Ishikawa (cell line): ENCODE data around the gene TRPV2.

Experiments
- CEBPB ChIP-seq: IDR thresholded peaks from 2 replicates; pipeline ENCODE4 v1.6.1; 2012
- CREB1 ChIP-seq: IDR thresholded peaks from 2 replicates; pipeline ENCODE4 v1.6.1; 2012; ENCODE audit warnings: low read depth
- EGR1 ChIP-seq: IDR thresholded peaks from 2 replicates; pipeline ENCODE4 v1.6.1; 2012
- EP300 ChIP-seq: IDR thresholded peaks from 2 replicates; pipeline ENCODE4 v1.6.1; 2012; ENCODE audit warnings: borderline replicate concordance
- FOXM1 ChIP-seq: IDR thresholded peaks from 2 replicates; pipeline ENCODE4 v1.6.1; 2012; ENCODE audit warnings: low read depth, borderline replicate concordance
- NFIC ChIP-seq: IDR thresholded peaks from 2 replicates; pipeline ENCODE4 v1.6.1; 2012
- RAD21 ChIP-seq: IDR thresholded peaks from 2 replicates; pipeline ENCODE4 v1.6.1; 2012; ENCODE audit warnings: low read depth
- TAF1 ChIP-seq: IDR thresholded peaks from 2 replicates; pipeline ENCODE4 v1.6.1; 2012; ENCODE audit warnings: low read depth, mild to moderate bottlenecking
- TCF12 ChIP-seq: IDR thresholded peaks from 2 replicates; pipeline ENCODE4 v1.6.1; 2012; ENCODE audit warnings: low read depth
- TEAD4 ChIP-seq: IDR thresholded peaks from 2 replicates; pipeline ENCODE4 v1.6.1; 2012
- YY1 ChIP-seq: IDR thresholded peaks from 2 replicates; pipeline ENCODE4 v1.6.1; 2012; ENCODE audit warnings: low read depth
- ZBTB7A ChIP-seq: IDR thresholded peaks from 2 replicates; pipeline ENCODE4 v1.6.1; 2012; ENCODE audit warnings: low read depth
- TF ChIP-seq, protein P1 (sequence below): IDR thresholded peaks from 2 replicates; pipeline ENCODE4 v1.6.1; 2012; ENCODE audit warnings: low read depth, mild to moderate bottlenecking
- TF ChIP-seq, protein P2 (sequence below): IDR thresholded peaks from 2 replicates; pipeline ENCODE4 v1.6.1; 2012
- TF ChIP-seq, protein P3 (sequence below): IDR thresholded peaks from 2 replicates; pipeline ENCODE4 v1.6.1; 2012

Gene TRPV2

DNA sequence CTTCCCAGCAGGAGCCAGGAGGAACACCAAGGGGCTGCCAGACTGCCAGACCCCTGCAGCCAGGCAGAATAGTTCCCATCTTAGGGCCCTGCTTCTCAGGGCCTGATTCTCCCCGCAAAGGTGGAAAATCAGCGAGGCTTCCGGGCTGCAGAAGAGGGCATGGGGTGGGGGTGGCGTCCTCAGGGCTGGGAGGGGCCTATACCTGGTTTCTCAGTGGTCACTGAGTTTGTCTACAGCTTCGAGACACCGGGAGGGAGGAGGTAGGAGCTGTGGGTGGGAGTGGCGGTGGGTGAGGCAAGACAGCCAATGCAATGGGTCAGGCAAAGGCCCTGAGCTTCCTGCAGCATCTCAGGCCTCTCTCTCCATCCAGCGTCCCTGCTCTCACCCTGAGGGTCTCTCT, 62.3 kb downstream of the TRPV2 start:
- TF ChIP-seq, protein P1, sequence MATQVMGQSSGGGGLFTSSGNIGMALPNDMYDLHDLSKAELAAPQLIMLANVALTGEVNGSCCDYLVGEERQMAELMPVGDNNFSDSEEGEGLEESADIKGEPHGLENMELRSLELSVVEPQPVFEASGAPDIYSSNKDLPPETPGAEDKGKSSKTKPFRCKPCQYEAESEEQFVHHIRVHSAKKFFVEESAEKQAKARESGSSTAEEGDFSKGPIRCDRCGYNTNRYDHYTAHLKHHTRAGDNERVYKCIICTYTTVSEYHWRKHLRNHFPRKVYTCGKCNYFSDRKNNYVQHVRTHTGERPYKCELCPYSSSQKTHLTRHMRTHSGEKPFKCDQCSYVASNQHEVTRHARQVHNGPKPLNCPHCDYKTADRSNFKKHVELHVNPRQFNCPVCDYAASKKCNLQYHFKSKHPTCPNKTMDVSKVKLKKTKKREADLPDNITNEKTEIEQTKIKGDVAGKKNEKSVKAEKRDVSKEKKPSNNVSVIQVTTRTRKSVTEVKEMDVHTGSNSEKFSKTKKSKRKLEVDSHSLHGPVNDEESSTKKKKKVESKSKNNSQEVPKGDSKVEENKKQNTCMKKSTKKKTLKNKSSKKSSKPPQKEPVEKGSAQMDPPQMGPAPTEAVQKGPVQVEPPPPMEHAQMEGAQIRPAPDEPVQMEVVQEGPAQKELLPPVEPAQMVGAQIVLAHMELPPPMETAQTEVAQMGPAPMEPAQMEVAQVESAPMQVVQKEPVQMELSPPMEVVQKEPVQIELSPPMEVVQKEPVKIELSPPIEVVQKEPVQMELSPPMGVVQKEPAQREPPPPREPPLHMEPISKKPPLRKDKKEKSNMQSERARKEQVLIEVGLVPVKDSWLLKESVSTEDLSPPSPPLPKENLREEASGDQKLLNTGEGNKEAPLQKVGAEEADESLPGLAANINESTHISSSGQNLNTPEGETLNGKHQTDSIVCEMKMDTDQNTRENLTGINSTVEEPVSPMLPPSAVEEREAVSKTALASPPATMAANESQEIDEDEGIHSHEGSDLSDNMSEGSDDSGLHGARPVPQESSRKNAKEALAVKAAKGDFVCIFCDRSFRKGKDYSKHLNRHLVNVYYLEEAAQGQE = no peak
- TF ChIP-seq EGR1 = no peak
- no peak for TF ChIP-seq TCF12

DNA sequence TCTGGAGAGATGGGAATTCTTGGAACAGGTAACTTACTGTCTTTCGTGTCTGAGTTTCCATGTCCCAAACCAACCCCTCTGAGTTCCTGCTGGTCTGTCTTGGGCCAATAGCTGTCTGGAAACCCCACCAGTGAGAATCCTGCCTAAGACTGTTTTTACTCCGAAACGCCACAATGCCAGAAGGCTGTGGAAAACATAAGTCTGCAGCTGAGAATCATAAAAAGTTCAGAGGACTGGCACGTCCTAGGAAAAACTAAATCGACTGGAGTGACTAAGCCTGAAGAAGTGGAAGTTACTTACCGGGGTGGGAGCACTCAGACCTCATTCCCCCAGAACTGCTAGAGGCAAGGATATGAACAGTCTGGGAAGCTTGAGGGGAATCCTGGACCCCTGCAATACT, 63.3 kb downstream of the TRPV2 start:
- no peak for TF ChIP-seq ZBTB7A
- TF ChIP-seq TAF1 = no peak
- no peak for TF ChIP-seq NFIC
- TF ChIP-seq CREB1 = no peak
- no peak for TF ChIP-seq FOXM1
- TF ChIP-seq EP300 = no peak
- TF ChIP-seq, protein P1 = no peak
- TF ChIP-seq, protein P2, sequence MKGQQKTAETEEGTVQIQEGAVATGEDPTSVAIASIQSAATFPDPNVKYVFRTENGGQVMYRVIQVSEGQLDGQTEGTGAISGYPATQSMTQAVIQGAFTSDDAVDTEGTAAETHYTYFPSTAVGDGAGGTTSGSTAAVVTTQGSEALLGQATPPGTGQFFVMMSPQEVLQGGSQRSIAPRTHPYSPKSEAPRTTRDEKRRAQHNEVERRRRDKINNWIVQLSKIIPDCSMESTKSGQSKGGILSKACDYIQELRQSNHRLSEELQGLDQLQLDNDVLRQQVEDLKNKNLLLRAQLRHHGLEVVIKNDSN = no peak
- TF ChIP-seq, protein P3, sequence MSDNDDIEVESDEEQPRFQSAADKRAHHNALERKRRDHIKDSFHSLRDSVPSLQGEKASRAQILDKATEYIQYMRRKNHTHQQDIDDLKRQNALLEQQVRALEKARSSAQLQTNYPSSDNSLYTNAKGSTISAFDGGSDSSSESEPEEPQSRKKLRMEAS = no peak
- no peak for TF ChIP-seq CEBPB
- TF ChIP-seq TCF12 = no peak
- no peak for TF ChIP-seq EGR1
- no peak for TF ChIP-seq TEAD4
- TF ChIP-seq RAD21 = no peak
- no peak for TF ChIP-seq YY1

GRCh38 chr17:16479264-16479663, 63.9 kb downstream of the TRPV2 start:
- TF ChIP-seq, protein P1 = no peak
- TF ChIP-seq TAF1 (no peak), FOXM1 (no peak), EP300 (no peak), YY1 (no peak), EGR1 (no peak), CEBPB (no peak), TCF12 (no peak), RAD21 (no peak)
- TF ChIP-seq, protein P2 = no peak
- TF ChIP-seq, protein P3 = no peak

GRCh38 chr17:16480995-16481394, 65.6 kb downstream of the TRPV2 start:
- TF ChIP-seq YY1 = no peak
- TF ChIP-seq ZBTB7A = no peak
- no peak for TF ChIP-seq CEBPB
- TF ChIP-seq, protein P3 = no peak
- no peak for TF ChIP-seq RAD21
- TF ChIP-seq CREB1 = no peak
- TF ChIP-seq, protein P2 = no peak
- TF ChIP-seq TCF12 = no peak
- no peak for TF ChIP-seq TAF1
- no peak for TF ChIP-seq FOXM1
- no peak for TF ChIP-seq NFIC
- TF ChIP-seq TEAD4 = no peak
- TF ChIP-seq EGR1 = no peak
- no peak for TF ChIP-seq EP300
- TF ChIP-seq, protein P1 = no peak
